ENCODE results near the gene SNURF. TPM values are rescaled to one million over a fixed set of nuclear protein-coding genes. Genes with fewer than 3 reads are reported as not detected.

Gene SNURF
- total RNA-seq (2011; cell fraction: chromatin; rRNA removed; ENCODE audit: low replicate concordance), result not detected in 2 replicates
- total RNA-seq (2011; cell fraction: nucleolus; rRNA removed), result not detected in 2 replicates
- not detected in 2 replicates for total RNA-seq (2011; cell fraction: nucleoplasm; rRNA removed)
- total RNA-seq (2014; rRNA removed) (not detected in 2 replicates), total RNA-seq (2014; rRNA removed; fragmentation: Illumina TruSeq; extraction: Trizol) (not detected in 2 replicates), total RNA-seq (2015; rRNA removed; fragmentation: Illumina TruSeq; extraction: Trizol) (0.83 TPM in 1 of 2 replicates, not detected in the other), total RNA-seq (2021) (0.31 TPM in 1 of 2 replicates, not detected in the other), polyA plus RNA-seq (2011; rRNA removed) (not detected in 2 replicates), polyA plus RNA-seq (2014; fragmentation: Illumina TruSeq; extraction: Trizol) (not detected in 2 replicates), polyA plus RNA-seq (2014; fragmentation: Nextera tagmentation; extraction: Ambion mirVana) (under 1 TPM in 1 of 2 experiments, not detected in 1; 0.35 TPM), polyA plus RNA-seq (2014; rRNA removed) (0.34 TPM in 1 of 2 replicates, not detected in the other), polyA minus RNA-seq (2011; rRNA and poly(A)+ RNA removed) (not detected in 2 replicates), Bru-seq, nascent RNA (percentile 19 among the genes with signal in this experiment), BruChase-seq, experiment 1, labeled RNA remaining after a 2-hour chase (not detected), BruChase-seq, experiment 2, labeled RNA remaining after a 6-hour chase (percentile 30 among the genes with signal in this experiment)
- not detected in 2 replicates for polyA plus RNA-seq (2011; cell fraction: cytosol; rRNA removed)
- not detected in 2 replicates for polyA plus RNA-seq (2011; cell fraction: nucleus; rRNA removed)
- polyA plus RNA-seq (2012), result 0.56 and 0.80 TPM in 2 replicates
- not detected in 2 replicates for polyA minus RNA-seq (2011; cell fraction: cytosol; rRNA and poly(A)+ RNA removed)
- not detected in 2 replicates for polyA minus RNA-seq (2011; cell fraction: nucleus; rRNA and poly(A)+ RNA removed)
- long read RNA-seq, experiment 1, result 0 reads
- long read RNA-seq, experiment 2, result 0 reads
- long read RNA-seq, experiment 3, result 0 reads

DNA sequence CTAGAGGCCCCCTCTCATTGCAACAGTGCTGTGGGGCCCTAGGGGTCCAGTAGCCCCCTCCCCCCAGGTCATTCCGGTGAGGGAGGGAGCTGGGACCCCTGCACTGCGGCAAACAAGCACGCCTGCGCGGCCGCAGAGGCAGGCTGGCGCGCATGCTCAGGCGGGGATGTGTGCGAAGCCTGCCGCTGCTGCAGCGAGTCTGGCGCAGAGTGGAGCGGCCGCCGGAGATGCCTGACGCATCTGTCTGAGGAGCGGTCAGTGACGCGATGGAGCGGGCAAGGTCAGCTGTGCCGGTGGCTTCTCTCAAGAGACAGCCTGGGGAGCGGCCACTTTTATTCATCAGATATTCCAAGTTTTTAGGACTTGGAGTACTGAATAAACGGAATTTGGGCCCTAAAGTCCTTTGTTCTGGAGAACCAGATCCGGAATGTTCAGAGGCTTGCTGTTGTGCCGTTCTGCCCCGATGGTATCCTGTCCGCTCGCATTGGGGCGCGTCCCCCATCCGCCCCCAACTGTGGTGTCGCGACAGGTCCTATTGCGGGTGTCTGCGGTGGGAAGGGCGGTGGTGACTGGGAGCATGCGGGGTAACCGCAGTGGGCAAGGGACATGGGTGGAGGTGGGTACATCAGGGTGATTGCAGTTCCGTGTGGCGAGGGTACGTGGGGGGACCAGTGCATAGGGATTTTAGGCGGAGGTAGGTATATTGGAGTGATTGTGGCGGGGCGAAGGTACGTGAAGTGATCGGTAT, at the start of gene SNURF, which contains the start of gene SNRPN:
Gene SNURF, plus strand, starts transcription at position 205 of the 748 bp plus-strand sequence. Its CDS starts 62 bp downstream, at position 267.
Gene SNRPN, plus strand, starts transcription at position 205 of the 748 bp plus-strand sequence. CDS start 19,467 bp downstream, outside the sequence.
- H3K79me2 ChIP-seq (ENCODE audit: control insufficient read depth, insufficient read depth, low read length), result no peaks in the 10 kb centered on the region
- CTCF ChIA-PET (ENCODE audit: low intra/inter-chr PET ratio), result no interaction called here
- no TSS peak for BruUV-seq (replicated peaks)
- no peaks in the 10 kb centered on the region for H3K27me3 ChIP-seq (ENCODE audit: control insufficient read depth in 2 of 2, insufficient read depth in 2 of 2, low read length in 2 of 2)
- TF ChIP-seq LARP7 (IDR thresholded peaks at IDR 0.05), result no peak
- no peak within 1 kb of the TSS for H3K27ac ChIP-seq (ENCODE audit: extremely low read depth, low read depth, low read length)
- intact Hi-C loops (cut with micrococcal nuclease) (no loop called here), in situ Hi-C loops (cut with MboI) (no loop called here)
- no peak within 1 kb of the TSS for H3K4me2 ChIP-seq (ENCODE audit: insufficient read depth, low read length)
- 26% methylated on average over 42 of the region's 47 CpGs for WGBS (ENCODE audit: insufficient coverage, low coverage, missing lambda C conversion rate)
- no peaks in the 10 kb centered on the region; a peak in 1 of 5 replicates for H3K4me1 ChIP-seq (replicated peaks in 1 of 2; ENCODE audit: control insufficient read depth in 2 of 2, insufficient read depth in 2 of 2, low read length in 2 of 2)
- H2AFZ ChIP-seq (ENCODE audit: low read depth, low read length), result no peak within 1 kb of the TSS
- FAIRE-seq (no peak), DNase-seq (ENCODE audit: extremely low read depth in 1 of 4, low spot score in 3 of 4) (no peak), ATAC-seq (no peak)
- no peaks in the 10 kb centered on the region for H4K20me1 ChIP-seq (replicated peaks; ENCODE audit: control insufficient read depth, insufficient read depth, low read length)
- no peak within 1 kb of the TSS for H3K4me3 ChIP-seq
- H3K36me3 ChIP-seq (ENCODE audit: control insufficient read depth, insufficient read depth, low read length), result no peaks in the 10 kb centered on the region
- H3K9me3 ChIP-seq (replicated peaks; ENCODE audit: control insufficient read depth, insufficient read depth, low read depth, low read length), result no peaks in the 10 kb centered on the region
- POLR2A ChIA-PET, result no interaction called here
- no peaks in the 10 kb centered on the region for H3K9me1 ChIP-seq (ENCODE audit: control insufficient read depth, insufficient read depth, low read length)
- no peak within 1 kb of the TSS for H3K9ac ChIP-seq (ENCODE audit: insufficient read depth in 1 of 2, low read depth in 2 of 2, low read length in 2 of 2)

Data from K562 (cell line).